ENCODE results near the gene RTKN.

DNA sequence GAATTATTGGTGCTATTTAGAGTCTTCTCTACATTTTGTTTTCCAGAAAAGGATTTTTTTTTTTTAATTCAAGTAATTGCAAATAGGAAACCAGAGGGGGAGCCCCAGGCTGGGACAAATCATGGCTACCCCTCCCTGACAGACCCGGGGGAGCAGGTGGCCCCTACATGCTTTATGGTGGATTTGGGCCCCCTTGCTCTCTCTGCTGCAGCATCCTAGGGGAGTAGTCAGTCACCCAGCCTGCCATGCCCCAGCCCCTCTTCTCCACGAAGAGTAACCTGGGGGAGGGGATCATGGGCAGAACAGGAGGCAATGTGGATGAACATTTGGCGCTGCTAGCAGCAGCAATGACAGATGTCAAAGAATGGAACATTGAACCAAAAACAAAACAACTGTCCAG is 25.0 kb downstream of the RTKN start:
- TF ChIP-seq, protein P1, sequence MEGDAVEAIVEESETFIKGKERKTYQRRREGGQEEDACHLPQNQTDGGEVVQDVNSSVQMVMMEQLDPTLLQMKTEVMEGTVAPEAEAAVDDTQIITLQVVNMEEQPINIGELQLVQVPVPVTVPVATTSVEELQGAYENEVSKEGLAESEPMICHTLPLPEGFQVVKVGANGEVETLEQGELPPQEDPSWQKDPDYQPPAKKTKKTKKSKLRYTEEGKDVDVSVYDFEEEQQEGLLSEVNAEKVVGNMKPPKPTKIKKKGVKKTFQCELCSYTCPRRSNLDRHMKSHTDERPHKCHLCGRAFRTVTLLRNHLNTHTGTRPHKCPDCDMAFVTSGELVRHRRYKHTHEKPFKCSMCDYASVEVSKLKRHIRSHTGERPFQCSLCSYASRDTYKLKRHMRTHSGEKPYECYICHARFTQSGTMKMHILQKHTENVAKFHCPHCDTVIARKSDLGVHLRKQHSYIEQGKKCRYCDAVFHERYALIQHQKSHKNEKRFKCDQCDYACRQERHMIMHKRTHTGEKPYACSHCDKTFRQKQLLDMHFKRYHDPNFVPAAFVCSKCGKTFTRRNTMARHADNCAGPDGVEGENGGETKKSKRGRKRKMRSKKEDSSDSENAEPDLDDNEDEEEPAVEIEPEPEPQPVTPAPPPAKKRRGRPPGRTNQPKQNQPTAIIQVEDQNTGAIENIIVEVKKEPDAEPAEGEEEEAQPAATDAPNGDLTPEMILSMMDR (conservative IDR thresholded peaks at IDR 0.05 in 1 of 2, IDR thresholded peaks at IDR 0.05 in 1 of 2; ENCODE audit: extremely low read depth in 1 of 2, insufficient read depth in 1 of 2, low read depth in 1 of 2, low read length in 2 of 2), result no peak
- TF ChIP-seq EZH2 (IDR thresholded peaks at IDR 0.05; ENCODE audit: borderline replicate concordance, low read length), result no peak
